Hepatocyte (in vitro differentiated cells): Measurements from ENCODE around the gene MAST4.

Experiments used
- CTCF ChIP-seq: fragments of 200-600 bp; sonication (generic); IDR thresholded peaks from 2 replicates; pipeline ENCODE4 v1.5.1; 2016; ENCODE audit warnings: antibody characterized with exemption, mild to moderate bottlenecking; ENCODE audit not compliant: poor library complexity
- EZH2 ChIP-seq: fragments of 200-600 bp; sonication (generic); IDR thresholded peaks from 2 replicates; pipeline ENCODE4 v1.6.1; 2016; ENCODE audit warnings: antibody characterized with exemption, mild to moderate bottlenecking, borderline replicate concordance
- EZH2phosphoT487 ChIP-seq: fragments of 200-600 bp; sonication (generic); IDR thresholded peaks from one replicate; pipeline ENCODE4 v1.6.1; 2018; ENCODE audit warnings: antibody characterized with exemption, mild to moderate bottlenecking, low read depth, moderate library complexity; ENCODE audit not compliant: unreplicated experiment, severe bottlenecking

GRCh38 chr5:67100301-67100700 lies 504.1 kb downstream of the MAST4 start:
- TF ChIP-seq CTCF, result no peak
- no peak for TF ChIP-seq EZH2
- no peak for TF ChIP-seq EZH2phosphoT487
